DMS153 treated with DMSO at 0.1 percent for 48 hours (cell line): ENCODE measurements around the gene RASGEF1C.
"Not testable (repeated sequence)": the region's sequence is repeated elsewhere in the genome, so short reads cannot be mapped to it uniquely, and the experiment has no call there.

ENCODE experiments used
- DNase-seq: peaks from one replicate; lab custom pipeline; 2025; ENCODE audit not compliant: unreplicated experiment; lab: John Stamatoyannopoulos, UW

RASGEF1C gene

DNA sequence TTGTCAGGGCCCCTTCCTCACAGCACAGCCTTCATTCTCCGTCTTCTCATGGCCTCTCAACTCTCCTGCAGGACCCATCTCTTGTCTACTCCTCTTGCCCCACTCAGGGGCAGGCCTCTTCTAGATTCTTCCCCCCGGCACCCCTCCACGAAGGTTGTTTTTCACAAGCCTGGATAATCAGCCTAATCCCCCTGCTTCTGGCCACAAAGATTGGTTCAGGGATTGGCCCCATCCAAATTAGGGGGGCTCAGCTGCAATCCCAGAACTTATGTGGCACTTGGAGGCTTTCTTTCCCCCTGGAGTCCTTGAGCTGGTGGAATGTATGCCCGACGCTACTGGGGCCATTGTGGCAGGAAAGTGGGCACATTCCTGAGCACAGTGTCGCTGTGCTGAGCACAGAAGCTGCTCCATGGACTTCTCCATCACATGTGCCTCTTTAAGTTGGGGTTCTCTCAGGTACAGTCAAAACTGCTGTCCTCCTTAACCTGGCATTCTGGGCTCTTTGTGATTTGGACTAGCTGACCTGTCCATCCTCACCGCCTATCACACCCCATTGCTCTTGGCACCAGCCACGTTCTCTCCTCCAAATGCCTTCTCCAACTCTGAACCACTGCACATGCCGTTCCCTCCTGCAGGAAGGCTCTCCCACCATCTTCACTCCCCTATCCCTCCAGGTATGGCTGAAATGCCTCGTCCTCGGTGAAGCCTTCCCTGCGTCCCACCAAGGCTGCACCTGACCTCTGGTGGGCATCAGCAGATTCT is 70.6 kb downstream of the RASGEF1C start:
- DNase-seq = no peak

DNA sequence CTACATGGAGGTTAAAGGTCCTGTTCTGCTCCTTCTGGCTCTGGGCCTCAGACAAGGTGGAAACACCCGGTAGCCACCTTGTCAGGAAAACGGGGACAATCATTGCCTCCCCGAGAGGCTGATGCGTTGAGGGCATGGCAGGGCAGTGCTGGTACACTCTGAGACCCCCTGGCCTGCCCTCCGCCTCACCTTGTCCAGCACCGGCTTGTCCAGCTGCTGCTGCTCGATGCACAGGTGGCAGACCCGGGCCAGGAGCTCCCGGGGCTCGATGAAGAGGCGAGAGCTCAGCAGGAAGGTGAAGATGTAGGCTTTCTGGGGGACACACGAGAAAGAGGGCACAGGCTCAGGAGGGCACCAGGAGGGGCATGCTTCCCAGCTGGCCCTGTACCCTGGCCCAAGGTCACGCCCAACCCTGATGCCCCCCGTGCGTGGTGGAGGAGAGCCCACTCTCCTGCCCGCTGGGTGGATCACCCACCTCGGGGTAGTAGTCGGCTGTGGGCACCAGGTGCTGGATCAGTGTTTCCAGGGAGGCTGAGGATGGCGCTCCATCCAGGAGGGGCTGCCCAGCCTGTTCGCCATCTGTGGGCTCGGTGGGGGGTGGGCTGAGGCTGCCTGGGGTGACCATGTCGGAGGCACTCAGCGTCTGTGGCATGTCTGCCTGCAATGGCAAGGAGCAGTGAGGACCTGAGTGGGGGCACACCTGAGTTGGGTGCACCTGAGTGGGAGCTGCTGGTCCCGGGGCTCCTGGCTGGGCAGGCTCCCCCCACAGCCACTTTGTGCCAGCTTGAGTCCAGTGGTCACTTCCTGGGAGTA is 71.4 kb downstream of the RASGEF1C start:
- DNase-seq = no peak

DNA sequence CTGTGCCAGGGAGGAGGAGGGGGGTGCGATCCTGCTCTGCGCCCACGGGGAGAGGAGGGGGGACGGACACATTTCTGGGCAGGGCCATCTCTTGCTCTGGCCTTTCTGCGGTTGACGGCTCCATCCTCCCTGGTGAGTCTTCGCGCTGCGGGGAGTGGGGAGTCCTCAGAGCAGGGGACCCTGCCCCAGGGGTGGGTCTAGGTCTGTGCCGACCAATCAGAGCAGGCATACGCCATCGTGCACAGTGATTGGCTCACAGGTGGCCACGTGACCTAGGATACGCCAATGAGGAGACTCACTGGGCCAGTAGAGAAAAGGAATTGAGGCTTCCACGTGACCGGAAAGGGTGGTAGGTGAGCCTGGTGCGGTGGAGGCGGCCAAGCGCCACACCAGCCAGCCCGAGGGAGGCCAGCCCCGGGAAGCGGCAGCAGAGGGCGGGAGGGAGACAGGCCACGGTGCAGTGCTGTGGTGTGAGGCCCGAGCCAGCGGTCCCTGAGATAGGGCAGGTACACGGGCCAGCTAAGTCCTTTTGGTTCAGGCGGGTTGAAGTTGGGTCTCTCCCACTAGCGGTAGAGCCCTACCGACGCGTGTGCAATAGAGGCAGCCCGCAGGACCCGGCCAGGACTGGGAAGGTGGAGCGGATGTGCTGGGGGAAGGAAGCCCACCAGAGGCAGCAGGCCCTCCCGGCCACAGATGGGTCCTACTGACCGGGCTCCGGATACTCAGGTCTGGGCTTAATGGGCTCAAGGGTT is 72.2 kb downstream of the RASGEF1C start:
- DNase-seq = no peak

DNA sequence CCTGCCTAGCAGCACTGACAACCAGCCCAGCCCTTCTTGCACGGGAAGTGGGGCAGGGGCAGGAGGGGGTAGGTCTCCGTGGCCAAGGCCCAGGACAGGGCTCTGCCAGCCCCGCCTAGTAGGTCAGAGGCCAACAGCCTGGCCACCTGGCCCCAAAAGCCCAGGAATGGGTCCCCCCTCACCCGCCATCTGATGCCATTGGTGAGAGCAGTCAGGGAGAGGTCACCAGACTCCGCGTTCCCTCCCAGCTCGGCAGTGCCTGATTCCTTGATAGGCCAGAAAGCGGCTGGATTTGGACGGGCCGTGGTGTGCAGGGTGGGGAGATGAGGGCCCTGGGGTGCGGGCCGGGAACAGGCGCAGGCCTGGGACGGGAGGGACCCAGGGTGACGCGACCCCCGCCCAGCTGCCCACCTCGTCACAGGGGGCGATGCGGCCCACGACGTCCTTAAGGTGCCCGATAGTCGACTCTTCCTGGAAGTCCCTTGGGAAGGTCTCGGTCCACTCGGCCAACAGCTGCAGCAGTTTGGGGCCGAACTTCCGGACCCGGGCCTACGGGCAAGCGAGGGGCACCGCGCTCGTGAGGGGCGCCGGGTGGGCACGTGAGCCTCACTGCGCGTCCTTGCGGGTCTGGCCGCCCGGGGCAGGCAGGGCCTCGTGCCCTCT is 72.9 kb downstream of the RASGEF1C start:
- DNase-seq = no peak

DNA sequence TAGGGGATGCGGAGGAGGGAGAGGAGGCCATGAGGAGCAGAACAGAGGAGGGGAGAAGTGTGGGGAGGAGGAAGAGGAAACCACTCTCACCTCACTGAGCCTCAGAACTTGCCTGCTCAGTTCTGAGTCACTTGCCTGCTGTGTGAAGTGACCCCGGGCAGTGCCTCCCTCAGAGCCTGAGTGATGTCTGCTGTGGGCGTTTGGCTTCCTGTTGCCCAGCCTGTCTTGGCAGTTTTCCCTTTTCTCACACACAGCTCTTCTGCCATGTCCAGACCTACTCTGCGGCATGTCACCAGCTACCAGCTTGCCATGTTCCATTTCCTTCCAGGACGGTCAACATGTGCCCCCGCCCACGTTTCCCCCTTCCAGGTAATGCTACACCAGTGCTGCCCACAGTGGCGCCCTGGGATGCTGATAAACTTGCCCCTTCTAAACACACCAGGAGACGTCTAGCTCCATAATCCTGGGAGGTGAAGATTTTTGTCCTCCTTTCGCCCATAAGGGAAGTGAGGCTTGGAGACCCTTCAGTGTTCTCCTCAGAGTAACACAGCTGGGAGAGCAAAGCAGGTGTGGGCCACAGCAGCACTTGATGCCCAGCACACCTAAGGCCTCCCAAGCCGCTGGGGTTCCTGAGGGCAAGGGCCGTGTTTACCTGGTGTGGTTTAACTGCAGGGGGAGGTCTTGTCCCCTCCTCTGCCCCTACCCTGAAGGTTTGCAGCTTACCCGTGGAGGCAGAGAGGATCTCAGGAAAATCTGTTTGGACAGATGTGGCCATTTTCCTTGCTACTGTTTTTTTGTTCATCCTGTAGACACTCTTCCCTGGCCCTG is 73.7 kb downstream of the RASGEF1C start:
- no peak for DNase-seq

DNA sequence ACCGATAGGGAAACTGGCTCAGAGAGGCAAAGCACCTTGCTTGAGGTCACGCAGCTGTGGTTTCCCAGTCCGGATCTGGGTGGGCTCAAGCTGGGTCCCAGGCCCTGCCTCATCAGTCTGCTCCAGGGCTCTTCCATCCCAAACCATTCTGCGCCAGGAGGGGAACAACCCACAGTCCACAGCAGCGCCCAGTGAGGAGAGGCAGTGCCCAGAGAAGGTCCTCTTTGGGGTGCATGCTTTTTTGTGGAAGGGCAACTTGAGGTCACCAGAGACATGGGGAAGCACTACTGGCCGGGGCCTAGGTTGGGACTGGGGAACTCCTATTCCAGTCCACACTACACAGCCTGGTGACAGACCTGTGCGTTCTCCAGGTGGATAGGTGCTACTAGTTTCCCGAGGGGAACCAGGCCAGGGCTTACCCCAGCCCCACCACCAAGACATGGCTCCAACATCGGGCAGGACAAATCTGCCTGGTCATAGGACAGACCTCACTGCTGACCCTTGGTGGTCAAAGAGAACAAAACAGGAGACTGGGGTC is 75.0 kb downstream of the RASGEF1C start:
- no peak for DNase-seq

DNA sequence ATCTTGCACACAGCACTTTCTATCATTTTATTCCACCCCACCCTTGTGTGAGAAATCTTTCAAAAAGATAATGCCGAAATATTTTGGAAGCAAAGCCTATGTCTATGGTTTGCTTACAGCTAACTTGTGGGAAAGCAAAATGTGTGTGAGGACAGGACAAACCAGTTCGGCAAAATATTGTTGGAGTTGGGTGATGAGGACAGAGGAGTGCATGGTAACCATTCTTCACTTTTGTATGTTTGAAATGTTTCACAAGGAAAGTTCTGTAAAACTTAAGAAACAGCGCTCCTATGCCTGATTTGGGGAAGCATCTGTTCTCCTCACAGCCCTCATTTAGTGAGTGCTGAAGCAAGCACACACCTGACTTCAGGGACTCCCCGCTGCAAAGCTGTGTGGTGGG is 75.5 kb downstream of the RASGEF1C start:
- DNase-seq = no peak

DNA sequence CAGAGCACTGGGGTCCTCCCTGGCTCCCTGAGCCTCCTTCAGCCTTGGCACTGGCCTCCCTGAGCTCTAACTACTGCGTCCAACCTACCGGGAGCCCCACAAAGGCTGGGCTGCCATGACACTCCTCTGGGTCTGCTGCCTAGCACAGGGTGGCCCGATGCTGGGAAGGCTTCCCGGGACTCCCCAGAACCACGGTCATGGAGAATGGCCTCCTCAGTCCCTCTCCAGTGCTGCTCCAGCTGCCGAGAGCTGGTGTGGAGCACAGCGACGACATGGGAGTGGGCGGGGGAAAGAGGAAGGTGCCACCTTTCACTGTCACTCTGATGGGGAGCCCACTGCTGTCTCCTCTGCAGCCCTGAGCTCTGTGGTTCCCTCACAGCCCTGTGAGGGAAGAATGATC is 76.0 kb downstream of the RASGEF1C start:
- DNase-seq = no peak

DNA sequence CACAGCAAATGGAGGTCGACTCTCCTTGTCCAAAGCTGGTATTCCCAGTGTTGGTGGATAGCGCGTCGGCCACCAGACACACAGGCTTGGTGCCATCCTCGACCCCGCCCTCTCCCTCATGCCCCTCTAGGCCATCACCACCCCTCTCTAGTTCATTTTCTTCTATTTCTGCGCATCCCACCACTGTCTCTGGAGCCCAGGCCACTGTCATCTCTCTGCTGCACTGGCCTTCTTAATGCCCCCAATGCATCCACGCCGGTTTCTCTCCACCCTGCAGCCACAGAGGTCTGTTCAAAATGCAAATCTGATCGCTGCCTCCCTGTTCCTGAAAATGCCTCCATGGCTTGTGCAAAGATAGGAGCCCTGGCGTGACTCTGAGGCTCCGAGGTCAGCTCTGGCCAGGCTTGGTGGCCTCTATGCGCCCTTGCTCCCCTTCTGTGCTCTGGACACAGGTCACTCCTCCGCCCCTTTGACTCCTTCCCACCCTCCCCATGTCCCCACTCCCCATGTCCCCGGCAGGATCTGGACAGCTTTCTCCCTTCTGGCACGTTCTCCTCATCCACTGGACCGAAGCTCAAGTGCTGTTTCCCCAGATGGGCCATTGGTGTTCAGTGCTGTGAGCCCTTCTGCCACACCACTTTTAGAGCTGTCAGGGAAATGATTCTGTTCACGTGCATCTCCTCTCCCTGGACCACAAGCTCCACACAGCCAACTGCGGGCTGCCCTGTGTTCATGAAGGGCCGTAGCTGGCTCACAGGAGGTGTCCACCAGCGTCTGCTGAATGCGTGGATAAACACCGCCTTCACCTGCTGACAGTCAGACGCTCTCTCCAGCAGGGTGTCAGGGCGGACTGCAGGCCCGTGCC is 77.9 kb downstream of the RASGEF1C start:
- DNase-seq = no peak

DNA sequence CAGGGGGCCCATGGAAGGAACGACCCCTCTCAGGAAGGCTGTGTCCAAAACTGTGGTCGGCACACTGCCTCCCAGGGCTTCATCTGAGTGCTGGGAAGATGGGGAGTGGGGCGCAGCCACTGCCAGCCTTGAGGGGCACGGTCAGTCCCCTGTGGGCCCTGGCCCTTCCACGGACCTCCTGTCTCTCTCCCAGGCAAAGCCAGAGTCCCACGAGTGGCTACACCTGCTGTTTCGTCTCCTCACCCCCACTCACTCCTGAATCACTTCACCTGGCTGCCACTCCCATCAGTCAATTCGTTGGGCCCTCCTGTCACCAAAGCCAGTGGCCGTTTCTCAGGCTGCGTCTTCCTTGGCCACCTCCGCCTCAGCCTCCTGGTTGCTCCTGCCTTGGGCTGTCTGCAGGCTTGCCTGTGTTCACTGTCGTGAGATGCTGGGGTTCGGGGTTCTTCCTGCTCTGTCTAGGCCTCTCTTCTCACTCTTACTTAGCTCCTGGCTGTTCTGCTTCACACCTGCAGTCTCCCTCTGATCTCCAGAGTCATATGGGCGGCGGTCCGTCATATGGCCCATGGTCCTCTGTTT is 78.6 kb downstream of the RASGEF1C start:
- DNase-seq = no peak

DNA sequence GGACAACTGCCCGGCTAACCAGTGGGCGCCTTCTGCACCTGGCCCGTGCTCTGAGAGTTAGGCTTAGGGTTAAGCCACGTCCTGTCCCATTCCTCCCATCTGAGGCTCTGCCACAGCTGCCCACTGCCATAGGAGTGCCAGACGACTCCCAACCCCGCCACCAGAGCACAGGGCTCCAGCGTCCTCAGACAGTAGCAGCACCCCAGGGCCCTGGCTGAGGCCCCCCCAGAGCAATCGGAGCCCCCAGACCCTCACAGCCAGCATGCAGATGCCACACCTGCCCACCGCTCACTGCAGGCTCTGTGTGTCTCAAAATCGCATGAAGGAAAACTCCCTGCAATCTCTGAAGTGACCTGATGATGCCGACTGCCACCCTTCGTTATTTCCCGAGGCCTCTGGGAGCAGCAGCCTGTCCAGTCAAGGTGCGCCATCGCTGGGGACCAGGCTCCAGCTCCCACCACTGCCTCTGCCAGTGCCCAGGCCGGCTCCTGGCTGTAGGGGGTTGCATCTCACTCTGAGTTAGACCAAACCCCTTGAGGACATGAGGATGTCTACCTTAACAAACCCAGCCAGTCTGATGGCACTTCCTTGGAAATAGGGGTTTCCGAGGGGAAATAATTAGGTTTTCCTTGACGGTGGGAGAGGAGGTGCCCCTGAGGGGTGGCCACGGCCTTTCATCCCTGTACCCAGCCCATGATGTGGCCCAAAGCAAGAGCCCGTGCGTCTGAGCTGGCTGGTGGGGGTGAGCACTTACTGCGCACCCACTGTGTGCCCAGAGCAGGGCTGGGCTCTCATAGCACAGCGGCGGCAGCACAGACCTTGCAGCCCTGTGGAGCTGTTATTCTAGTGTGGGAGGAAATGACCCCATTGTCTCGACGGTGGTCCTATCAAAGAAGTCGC is 79.5 kb downstream of the RASGEF1C start:
- DNase-seq = no peak

DNA sequence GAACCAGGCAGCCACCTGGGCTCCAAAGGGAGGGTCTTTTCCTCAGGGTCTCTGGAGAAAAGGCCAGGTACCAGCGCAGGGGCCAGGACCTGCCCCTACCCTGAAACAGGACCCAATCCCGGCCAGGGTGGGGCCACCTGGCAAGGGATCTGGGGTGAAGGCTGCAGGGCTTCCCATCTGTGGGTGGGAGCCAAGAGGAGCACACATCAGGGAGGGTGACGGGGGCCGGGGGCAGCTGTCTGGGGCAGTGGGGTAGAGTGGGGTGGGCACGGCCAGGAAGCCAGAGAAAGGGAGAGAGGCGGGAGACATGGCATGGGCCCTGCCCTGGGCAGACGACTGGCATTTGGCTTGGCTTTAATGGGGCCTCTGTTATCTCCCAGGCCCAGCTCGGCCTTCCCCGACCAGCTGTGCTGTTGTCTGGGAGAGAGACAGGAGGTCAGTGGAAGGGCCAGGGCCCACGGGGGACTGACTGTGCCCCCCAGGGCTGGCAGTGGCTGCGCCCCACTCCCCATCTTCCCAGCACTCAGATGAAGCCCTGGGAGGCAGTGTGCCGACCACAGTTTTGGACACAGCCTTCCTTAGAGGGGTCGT is 80.2 kb downstream of the RASGEF1C start:
- DNase-seq = no peak

DNA sequence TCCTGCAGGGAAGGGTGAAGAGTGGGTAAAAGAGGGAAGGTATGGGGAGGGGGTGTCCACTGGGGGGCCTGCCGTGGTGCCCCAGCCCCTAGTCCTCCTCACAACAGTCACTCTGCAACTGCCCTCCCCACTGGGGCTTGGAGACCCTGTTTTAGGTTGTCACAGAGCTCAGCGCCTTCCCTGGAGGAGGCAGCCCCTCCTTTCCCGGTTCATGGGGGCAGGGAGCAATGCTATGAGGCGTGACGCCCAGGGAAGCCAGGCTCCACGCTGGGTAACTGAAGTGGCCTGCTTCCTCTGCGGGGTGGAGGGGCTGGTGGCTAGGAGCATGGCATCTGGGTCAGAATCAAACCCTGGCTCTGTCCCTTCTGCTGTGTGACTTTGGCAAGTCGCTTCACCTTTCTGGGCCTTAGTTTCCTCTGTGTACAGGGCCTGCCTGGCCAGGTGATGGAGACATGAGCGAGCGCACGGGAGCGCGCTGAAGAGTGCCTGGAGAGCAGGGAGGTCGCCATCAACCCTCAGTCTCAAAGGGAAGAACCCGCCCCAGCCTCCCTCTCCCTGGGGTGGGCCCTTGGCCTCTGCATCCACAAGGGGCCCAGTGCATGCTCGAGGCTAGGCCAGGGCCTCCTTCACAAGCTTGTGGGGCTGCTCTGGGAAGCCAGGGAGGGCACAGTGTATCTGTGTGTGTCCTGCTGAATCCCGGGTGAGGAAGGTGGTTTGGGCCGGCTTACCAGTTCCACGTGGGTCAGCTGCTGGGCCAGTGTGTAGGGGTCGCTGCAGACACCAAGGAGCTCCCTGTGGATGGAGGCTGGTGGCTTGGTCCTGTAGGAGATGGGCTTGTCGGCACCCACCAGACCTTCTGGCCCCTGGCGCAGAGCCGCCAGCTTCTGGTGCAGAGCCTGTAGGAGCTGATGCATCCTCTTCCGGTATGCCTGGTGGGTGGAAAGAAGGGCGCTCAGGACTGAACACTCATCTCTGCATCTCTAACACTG is 81.0 kb downstream of the RASGEF1C start:
- DNase-seq = no peak

DNA sequence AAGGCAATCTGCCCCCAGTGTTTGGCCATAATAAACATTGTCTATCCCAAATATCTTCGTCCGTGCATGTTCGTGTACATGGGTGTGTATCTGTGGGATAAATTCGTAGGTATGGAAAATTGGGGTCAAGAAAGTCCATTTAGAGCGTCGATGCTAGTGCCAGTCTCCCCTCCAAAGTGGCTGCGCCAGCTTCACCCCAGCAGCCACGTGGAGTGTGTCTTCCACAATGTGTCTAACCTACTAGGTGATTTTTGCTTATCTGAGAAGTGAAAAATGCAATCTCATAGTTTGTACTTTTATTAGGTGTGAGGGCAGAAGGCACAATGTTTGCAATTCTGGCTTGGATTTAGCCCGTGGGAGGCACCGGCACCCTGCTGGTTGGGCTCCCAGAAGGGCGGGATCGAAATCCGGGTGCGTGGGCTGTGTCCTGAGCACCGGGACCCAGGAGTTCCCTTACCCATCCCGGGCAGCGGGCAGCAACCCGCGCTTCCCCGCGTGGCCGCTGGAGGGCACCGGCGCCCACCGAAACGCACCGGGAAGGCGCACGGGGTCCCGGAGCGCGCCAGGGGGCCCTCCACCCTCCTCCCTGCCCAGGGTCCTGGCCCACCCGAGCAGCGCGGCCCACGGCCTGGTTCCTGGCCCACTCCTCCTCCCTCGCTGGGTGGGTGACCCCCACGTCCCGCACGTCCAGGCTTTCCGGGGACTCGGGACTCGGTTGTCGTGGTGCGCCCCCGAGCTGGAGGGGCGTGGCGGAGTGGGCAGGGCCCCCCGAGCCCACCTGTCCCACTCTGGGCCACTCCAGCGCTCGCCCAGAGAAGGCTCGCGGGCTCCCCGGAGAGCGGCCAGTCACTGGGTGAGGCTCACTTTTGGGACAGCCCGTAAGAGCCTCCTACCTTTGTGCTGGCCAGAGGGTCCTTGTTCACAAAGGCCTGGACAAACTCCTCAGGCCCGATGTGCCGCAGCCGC is 82.0 kb downstream of the RASGEF1C start:
- no peak for DNase-seq

DNA sequence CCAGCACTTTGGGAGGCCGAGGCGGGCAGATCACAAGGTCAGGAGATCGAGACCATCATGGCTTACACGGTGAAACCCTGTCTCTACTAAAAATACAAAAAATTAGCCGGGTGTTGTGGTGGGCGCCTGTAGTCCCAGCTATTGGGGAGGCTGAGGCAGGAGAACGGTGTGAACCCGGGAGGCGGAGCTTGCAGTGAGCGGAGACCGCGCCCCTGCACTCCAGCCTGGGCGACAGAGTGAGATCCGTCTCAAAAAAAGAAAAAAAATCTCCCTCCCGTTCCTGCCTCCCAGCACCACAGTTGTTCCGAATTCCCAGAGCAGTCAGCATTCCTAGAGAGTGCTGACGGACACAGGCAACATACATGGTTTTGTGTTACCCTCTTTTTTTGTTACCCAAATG is 82.9 kb downstream of the RASGEF1C start:
- DNase-seq = not testable (repeated sequence)
